ENCODE results near the gene MKKS.
A peak's percentile ranks its signal among the peaks of the same experiment; 100 is the strongest.
"Not testable (repeated sequence)": the region's sequence is repeated elsewhere in the genome, so short reads cannot be mapped to it uniquely, and the experiment has no call there.

Gene MKKS

DNA sequence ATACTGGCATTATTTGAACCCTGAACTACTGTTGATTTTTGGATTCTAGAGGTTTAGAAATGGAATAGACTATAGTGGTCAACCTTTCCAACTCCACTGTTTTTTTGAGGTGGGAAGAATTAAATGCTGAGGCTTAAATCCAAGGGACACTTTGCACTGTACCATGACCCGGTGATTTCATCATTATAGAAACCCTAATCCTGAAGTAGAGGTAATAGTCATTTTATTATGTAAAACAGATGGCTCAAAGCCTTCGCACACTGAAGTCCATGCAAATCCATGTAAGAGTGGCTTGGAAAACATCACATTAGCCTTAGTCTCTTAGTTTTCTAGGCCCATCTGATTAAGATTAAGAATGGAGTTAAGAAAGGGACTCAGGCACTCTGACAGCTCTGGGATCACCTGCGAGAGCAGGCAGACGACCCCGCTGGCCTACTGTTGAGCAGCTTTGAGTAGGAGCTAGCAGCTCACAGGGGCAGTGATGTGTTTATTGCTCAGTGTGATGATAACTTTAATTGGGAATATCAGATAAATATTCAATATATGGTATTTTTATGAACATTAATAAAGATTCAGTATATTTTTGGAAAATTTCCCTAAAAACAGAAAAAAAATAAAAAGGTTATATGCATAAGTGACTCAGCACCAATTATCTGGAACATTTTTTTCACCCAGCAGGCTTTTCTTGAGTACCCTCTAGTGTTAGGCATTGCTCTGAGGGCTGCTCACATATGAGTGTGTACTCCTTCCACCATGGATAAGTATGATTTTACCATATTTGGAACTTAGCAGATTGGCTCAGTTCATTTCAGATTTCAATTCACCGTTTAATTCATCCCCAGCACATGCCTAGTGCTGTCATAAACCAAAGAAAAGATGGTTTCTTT, 14.5 kb upstream of the MKKS start:
- DNase-seq: no peak

- DNase-seq: peak; percentile 77
These were observed 13.0 kb upstream of the MKKS start for GRCh38 chr20:10447028-10447427.

GRCh38 chr20:10445758-10446157, 11.7 kb upstream of the MKKS start:
- no peak for DNase-seq

DNA sequence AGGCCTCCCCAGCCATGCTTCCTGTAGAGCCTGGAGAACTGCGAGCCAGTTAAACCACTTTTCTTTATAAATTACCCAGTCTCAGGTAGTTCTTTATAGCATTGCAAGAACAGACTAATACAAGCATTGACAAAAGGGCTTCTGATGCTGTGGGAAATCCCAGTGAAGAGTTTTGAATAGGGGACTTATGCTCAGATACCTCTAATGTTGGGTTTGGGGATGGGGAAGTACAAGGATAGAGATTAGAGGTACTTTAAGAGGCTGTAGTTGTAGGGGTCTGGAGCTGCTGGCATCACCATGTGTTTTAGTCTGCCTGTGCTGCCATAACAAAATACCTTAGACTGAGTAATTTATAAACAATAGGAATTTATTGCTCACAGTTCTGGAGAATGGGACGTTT, 9.9 kb upstream of the MKKS start:
- DNase-seq: no peak

- no peak for DNase-seq
These were observed 4.2 kb upstream of the MKKS start for GRCh38 chr20:10438217-10438616.

DNA sequence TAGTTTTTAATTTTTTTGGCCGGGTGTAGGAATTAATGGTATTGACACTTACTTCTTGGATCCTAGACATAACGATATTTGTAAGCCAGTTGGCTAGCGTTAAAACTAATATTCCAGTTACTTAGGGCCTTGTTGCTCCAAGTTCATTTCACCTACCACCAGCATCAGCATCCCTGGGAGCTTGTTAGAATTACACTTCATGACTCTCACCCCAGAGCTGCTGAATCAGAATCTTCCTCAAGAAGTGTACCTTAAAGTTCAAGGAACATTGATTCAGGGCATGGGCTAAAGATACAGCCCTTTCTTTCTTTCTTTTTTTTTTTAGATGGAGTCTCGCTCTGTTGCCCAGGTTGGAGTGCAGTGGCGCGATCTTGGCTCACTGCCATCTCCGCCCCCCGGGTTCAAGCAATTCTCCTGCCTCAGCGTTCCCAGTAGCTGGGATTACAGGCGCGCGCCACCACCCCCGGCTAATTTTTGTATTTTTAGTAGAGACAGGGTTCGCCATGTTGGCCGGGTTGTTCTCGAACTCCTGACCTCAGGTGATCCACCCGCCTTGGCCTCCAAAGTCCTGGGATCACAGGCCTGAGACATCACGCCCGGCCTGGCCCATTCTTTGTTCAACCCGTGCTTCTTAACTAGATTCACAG, 2.2 kb upstream of the MKKS start:
- DNase-seq: no peak

DNA sequence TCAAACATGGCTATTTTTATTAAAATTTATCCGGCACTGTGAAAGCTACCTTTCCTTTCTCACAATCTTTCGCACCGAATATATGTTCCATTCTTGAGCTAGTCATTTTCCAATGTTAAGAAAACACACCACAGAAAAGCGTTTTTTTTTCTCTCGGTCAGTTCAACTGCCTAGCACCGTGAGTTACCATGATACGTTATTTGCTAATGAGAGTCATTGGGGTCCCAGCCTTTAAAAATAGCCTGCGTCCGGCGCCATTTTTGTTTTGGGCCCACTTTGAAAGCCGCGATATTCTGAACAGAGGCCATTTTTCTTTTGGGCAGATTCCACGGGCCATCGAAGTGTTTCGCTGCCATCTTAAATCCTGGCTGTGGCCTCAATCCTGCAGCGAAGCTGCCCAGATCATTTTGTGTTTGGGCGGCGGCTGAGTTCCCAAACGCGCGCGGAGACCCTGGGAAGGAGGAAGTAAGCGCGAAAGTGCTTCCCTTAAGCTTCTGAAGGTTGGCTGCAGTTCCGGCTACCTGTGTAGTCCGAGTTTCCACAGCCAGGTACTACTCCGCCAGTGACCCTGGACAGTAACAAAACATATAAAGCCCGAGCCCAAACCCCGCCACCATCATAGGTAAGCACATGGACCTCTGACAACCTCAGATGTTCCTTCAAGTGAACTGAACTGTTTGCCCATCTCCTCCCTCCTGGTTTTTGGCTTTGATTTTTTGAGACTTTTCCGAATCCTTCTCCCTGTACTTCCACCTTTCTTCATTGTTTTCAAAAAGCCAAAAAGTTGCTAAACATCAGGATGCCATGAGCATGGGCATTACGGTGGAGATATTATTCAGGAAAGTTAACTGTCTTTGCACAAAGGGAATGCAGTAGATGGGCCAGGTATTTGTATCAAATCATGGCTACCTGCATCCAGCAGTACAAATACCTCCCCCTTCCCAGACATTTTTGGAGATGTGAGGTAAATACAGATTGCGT, 1.1 kb upstream of the MKKS start, which contains the start of gene SLX4IP:
TSS of gene SLX4IP (plus strand) at position 474 of the 981 bp plus-strand sequence. CDS start 22,900 bp downstream, outside the sequence.
- DNase-seq: peak; percentile 97

GRCh38 chr20:10434467-10434831, 427 bp upstream of the MKKS start:
- peak; percentile 98 for DNase-seq

DNA sequence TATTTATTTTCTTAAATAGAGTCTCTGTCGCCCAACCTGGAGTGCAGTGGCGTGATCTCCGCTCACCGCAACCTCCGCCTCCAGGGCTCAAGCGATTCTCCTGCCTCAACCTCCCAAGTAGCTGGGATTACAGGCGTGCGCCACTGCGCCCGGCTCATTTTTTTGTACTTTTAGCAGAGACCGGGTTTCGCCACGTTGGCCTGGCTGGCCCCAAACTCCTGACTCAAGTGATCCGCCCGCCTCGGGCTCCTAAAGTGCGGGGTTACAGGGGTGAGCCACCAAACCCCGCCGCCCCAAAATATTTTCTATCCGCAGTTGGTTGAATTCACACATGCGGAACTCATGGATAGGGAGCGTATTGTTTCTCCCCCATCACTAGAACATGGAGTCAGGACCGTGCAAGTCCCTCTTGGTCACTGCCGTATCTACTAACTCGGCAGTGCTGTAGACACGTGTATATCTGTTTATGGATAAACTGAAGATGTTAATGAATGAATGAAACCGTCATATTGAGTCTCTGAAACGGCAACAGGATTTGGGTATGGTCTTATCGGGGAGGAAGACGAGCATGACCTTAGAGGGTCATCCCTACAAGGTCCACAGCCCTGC, 904 bp downstream of the MKKS start:
- no peak for DNase-seq

GRCh38 chr20:10432079-10432478, 1.9 kb downstream of the MKKS start:
- DNase-seq: peak; percentile 17

DNA sequence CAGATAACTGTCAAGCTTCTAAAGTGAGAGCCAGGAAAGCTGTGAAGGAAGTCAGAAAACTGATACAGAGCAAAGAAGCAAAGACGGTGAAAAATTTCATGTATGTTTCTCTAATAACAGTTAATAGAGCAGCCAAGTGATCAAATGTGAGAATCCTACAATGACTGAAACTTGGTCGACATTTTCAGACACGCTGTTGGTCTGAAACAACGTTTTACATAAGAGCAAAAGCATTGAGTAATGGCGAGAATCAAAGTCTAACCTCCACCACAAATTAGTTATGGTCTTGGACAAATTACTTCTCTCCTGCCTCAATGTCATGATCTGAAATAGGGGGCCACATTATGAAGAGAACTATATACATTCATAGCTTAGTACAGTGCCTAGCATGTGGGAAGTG, 3.3 kb downstream of the MKKS start:
- no peak for DNase-seq

- DNase-seq: peak; percentile 28
These were observed 4.0 kb downstream of the MKKS start for GRCh38 chr20:10430000-10430466.

DNA sequence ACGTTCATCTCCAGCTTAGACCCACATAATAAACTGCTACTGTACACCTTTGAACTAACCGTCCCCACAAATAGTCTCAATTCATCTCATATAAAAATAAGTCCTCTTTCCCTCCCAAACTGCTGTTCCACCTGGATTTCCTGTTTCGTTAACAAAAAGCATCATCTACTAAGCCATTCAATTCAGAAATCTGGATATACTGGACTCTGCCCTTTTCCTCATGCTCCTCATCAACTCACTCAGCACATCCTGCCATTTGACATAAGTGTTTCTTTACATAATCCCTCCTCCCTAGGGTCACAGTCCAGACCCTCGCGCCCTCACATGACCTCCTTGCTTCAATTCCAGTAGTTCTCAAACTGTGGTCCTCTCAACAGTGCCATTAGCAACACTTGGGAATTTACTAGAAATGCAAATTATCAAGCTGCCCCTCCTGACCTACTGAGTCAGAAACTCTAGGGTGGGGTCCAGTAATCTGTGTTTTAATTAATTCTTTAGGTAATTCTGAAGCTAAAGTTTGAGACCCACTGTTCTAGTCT, 4.5 kb downstream of the MKKS start:
- no peak for DNase-seq

GRCh38 chr20:10428008-10428407, 6.0 kb downstream of the MKKS start:
- DNase-seq: no peak

GRCh38 chr20:10427060-10427692, 6.8 kb downstream of the MKKS start:
- peak; percentile 4 for DNase-seq

DNA sequence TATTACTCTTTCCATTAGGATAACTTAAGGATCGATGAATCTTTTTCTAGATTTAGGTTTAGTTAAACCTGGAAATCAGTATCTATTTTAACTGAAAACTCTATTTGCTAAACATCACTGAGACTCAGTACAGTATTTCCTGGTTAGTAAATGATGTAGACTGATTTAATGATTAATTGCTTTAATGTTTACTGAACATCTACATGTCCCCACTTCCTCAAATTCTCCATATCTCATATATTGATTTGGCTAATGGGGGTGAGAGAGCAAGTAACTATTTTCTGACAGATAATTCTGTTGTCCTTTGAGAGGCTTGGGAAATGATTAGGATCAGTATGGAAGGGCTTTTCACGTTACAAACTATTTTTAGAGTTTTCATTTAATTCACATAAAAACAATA, 10.3 kb downstream of the MKKS start:
- no peak for DNase-seq

- DNase-seq: no peak
These were observed 14.4 kb downstream of the MKKS start for GRCh38 chr20:10419550-10420133.

DNA sequence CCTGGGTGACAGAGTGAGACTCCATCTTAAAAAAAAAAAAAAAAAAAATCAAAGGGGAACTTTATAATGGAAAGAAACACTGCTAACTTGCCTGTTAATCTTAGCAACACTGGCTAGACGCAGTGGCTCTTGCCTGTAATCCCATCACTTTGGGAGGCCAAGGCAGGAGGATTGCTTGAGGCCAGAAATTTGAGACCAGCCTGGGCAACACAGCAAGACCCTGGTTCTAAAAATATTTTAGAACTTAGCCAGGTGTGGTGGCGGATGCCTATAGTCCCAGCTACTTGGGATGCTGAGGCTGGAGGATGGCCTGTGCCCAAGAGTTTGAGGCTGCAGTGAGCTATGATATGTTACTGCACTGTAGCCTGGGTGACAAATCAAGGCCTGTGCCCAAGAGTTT, 16.8 kb downstream of the MKKS start:
- DNase-seq: not testable (repeated sequence)

DNA sequence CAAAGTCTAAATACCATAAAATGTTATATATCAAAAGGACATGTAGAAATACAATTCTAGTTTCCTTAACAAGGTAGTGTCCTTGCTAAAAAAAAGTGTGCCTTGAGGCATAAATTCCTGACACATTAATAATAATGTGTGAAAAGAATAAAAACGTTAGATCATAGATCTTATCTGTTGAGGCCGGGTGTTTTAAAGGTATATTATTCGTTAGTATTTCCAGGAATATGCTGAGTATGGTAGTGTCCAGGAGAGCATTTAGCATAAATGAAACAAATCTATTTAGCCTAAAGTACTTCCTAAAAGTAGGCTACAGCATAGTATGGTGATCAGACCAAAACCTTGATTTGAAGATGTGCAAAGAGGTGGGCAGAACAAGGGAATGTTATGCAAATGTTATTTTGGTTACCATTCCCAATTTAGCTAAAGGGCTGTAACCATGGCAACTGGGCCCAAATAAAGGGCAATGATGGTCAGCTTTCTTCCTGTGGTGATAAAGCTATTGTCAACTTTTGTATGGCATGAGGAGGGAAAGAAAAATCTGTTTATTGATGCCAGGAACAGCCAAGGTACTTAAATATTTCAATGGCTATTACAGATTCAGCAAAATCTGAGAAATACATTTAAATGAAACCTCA, 18.9 kb downstream of the MKKS start:
- no peak for DNase-seq

GRCh38 chr20:10412591-10413408, 21.2 kb downstream of the MKKS start:
- no peak for DNase-seq

All from MV-4-11 (cell line).